ENCODE data around the gene TRIM65. TPM values are rescaled to one million over a fixed set of nuclear protein-coding genes. Genes with fewer than 3 reads are reported as not detected.
A peak's percentile ranks its signal among the peaks of the same experiment; 100 is the strongest.

TRIM65 gene
- total and polyA plus RNA-seq, 2 of the 13 experiments (the other 11 are each of a cell fraction or from before 2014, with no cell fraction given), result 10.3 to 22.4 TPM

GRCh38 chr17:75895370-75896155, 1.2 kb downstream of the TRIM65 start (continued):
- 0 out of 2 replicates have a peak, but pooled peaks have one; percentile 5 for TF ChIP-seq PRDM15 (CRISPR knock-in tag; IDR thresholded peaks at IDR 0.05)
- TF ChIP-seq FOXK2 (IDR thresholded peaks at IDR 0.05), result no peak
- TF ChIP-seq NFYC (CRISPR knock-in tag; IDR thresholded peaks at IDR 0.05), result no peak
- TF ChIP-seq ZBTB38 (CRISPR knock-in tag; IDR thresholded peaks at IDR 0.05), result 0 out of 2 replicates have a peak, but pooled peaks have one; percentile 9
- TF ChIP-seq ZNF253 (CRISPR knock-in tag; IDR thresholded peaks at IDR 0.05; ENCODE audit: borderline replicate concordance), result no peak
- TF ChIP-seq CERS6 (CRISPR knock-in tag; IDR thresholded peaks at IDR 0.05), result no peak
- TF ChIP-seq GTF3A (CRISPR knock-in tag; conservative IDR thresholded peaks at IDR 0.05), result 0 out of 2 replicates have a peak, but pooled peaks have one; percentile 7
- no peak for TF ChIP-seq ZBTB34 (CRISPR knock-in tag; IDR thresholded peaks at IDR 0.05)
- peak; percentile 48; the same call in 1 of the 2 replicates for TF ChIP-seq ZNF629 (CRISPR knock-in tag; conservative IDR thresholded peaks at IDR 0.05)
- peak; percentile 5; the same call in 1 of the 2 replicates for TF ChIP-seq RFXAP (CRISPR knock-in tag; IDR thresholded peaks at IDR 0.05; ENCODE audit: borderline replicate concordance)
- TF ChIP-seq IKZF5 (CRISPR knock-in tag; IDR thresholded peaks at IDR 0.05), result no peak
- TF ChIP-seq CREB1 (IDR thresholded peaks at IDR 0.05), result no peak
- TF ChIP-seq CREB1 (CRISPR knock-in tag; IDR thresholded peaks at IDR 0.05), result no peak
- no peak; the same call in none of the 2 replicates for TF ChIP-seq ZSCAN21 (CRISPR knock-in tag; IDR thresholded peaks at IDR 0.05; ENCODE audit: borderline replicate concordance)
- TF ChIP-seq PATZ1 (CRISPR knock-in tag; IDR thresholded peaks at IDR 0.05), result peak; percentile 49; the same call in 1 of the 2 replicates
- peak; percentile 53; the same call in 1 of the 2 replicates for TF ChIP-seq FOXJ3 (CRISPR knock-in tag; IDR thresholded peaks at IDR 0.05; ENCODE audit: borderline replicate concordance)
- TF ChIP-seq ZNF567 (CRISPR knock-in tag; IDR thresholded peaks at IDR 0.05; ENCODE audit: borderline replicate concordance), result 0 out of 2 replicates have a peak, but pooled peaks have one; percentile 53

Data from HepG2 (cell line).